ENCODE results near the gene PSMB1.

GRCh38 chr6:170590725-170591124, 37.6 kb upstream of the PSMB1 start:
- TF ChIP-seq CTCF (IDR thresholded peaks at IDR 0.05) (no peak), POLR2A (IDR thresholded peaks at IDR 0.05) (no peak)
